LNCAP (cell line): ENCODE results near the gene ZNF705A.
A peak's percentile ranks its signal among the peaks of the same experiment; 100 is the strongest.

Experiments
- CTCF ChIP-seq: fragments of 450-650 bp; IDR thresholded peaks from 2 replicates; pipeline ENCODE4 v1.5.1; 2017; ENCODE audit warnings: mild to moderate bottlenecking

ZNF705A gene

GRCh38 chr12:8156845-8157244, at the start of gene ZNF705A:
ZNF705A (plus strand) TSS chr12:8157015; CDS start chr12:8172626, 15,611 bp downstream.
- no peak for TF ChIP-seq CTCF

- TF ChIP-seq CTCF, result peak; percentile 99
These were observed 47.9 kb upstream of the ZNF705A start for GRCh38 chr12:8108808-8109398.

GRCh38 chr12:8120072-8120713, 36.6 kb upstream of the ZNF705A start:
- no peak for TF ChIP-seq CTCF

- TF ChIP-seq CTCF, result no peak
These were observed 33.5 kb upstream of the ZNF705A start, which contains the start of gene CLEC4A for GRCh38 chr12:8123124-8123912. CLEC4A (plus strand) TSS chr12:8123617; CDS start chr12:8123879, 262 bp downstream.

- no peak for TF ChIP-seq CTCF
These were observed 29.7 kb upstream of the ZNF705A start for GRCh38 chr12:8127138-8127537.

- TF ChIP-seq CTCF, result no peak
These were observed 13.6 kb upstream of the ZNF705A start for GRCh38 chr12:8143261-8143660.

- no peak for TF ChIP-seq CTCF
These were observed 10.9 kb upstream of the ZNF705A start for GRCh38 chr12:8145754-8146441.
